Astrocyte (in vitro differentiated cells and primary cell): Measurements from ENCODE around the gene CD28. TPM values are rescaled to one million over a fixed set of nuclear protein-coding genes. Genes with fewer than 3 reads are reported as not detected.

Experiments
- DNase-seq: peaks from one replicate; pipeline ENCODE4 v3.0.0-alpha.2; 2010; ENCODE audit warnings: low read depth
- FAIRE-seq: peaks from 2 replicates; lab custom pipeline; 2011; peaks lifted over from hg19 to GRCh38; lab: Jason Lieb, UNC
- H2AFZ ChIP-seq: 2 replicates; pipeline ENCODE4 v1.6.0; 2012; ENCODE audit warnings: low read depth, low read length, inconsistent platforms
- H3K27ac ChIP-seq: 2 replicates; pipeline ENCODE4 v1.5.1; 2011; ENCODE audit warnings: low read depth, low read length, inconsistent platforms
- H3K27me3 ChIP-seq: 2 replicates; pipeline ENCODE4 v1.6.0; 2011; ENCODE audit warnings: low read length, inconsistent platforms; ENCODE audit not compliant: insufficient read depth
- H3K36me3 ChIP-seq: 2 replicates; pipeline ENCODE4 v1.5.1; 2011; ENCODE audit warnings: low read length, inconsistent platforms; ENCODE audit not compliant: insufficient read depth
- H3K4me1 ChIP-seq: 2 replicates; pipeline ENCODE4 v1.5.1; 2011; ENCODE audit warnings: low read length, inconsistent platforms; ENCODE audit not compliant: insufficient read depth
- H3K4me2 ChIP-seq: 2 replicates; pipeline ENCODE4 v1.6.0; 2012; ENCODE audit warnings: low read length, inconsistent platforms
- H3K4me3 ChIP-seq: 2 replicates; pipeline ENCODE4 v1.5.1; 2011; ENCODE audit warnings: low read depth, mild to moderate bottlenecking, low read length, inconsistent platforms; ENCODE audit not compliant: insufficient read depth
- H3K79me2 ChIP-seq: 2 replicates; pipeline ENCODE4 v1.6.0; 2012; ENCODE audit warnings: mild to moderate bottlenecking, low read length, inconsistent platforms; ENCODE audit not compliant: insufficient read depth
- H3K9ac ChIP-seq: 2 replicates; pipeline ENCODE4 v1.6.0; 2012; ENCODE audit warnings: mild to moderate bottlenecking, low read length, inconsistent platforms
- H3K9me3 ChIP-seq: 2 replicates; pipeline ENCODE4 v1.5.1; 2012; ENCODE audit warnings: low read depth, mild to moderate bottlenecking, low read length, inconsistent platforms; ENCODE audit not compliant: insufficient read depth
- H4K20me1 ChIP-seq: 2 replicates; pipeline ENCODE4 v1.6.0; 2012; ENCODE audit warnings: low read length, inconsistent platforms; ENCODE audit not compliant: insufficient read depth
- H3K27ac Mint-ChIP-seq: one replicate; pipeline ENCODE4 v1.8.0; 2021; ENCODE audit warnings: mild to moderate bottlenecking, mixed read lengths; ENCODE audit not compliant: unreplicated experiment
- H3K27me3 Mint-ChIP-seq: one replicate; pipeline ENCODE4 v1.8.0; 2021; ENCODE audit warnings: low read depth, mixed read lengths; ENCODE audit not compliant: unreplicated experiment
- H3K36me3 Mint-ChIP-seq: one replicate; pipeline ENCODE4 v1.8.0; 2021; ENCODE audit warnings: low read depth, mixed read lengths; ENCODE audit not compliant: unreplicated experiment
- H3K4me1 Mint-ChIP-seq: one replicate; pipeline ENCODE4 v1.8.0; 2021; ENCODE audit warnings: low read depth, mixed read lengths; ENCODE audit not compliant: unreplicated experiment
- H3K4me3 Mint-ChIP-seq: one replicate; pipeline ENCODE4 v1.8.0; 2021; ENCODE audit warnings: mild to moderate bottlenecking, moderate library complexity, mixed read lengths; ENCODE audit not compliant: unreplicated experiment
- H3K9me3 Mint-ChIP-seq: one replicate; pipeline ENCODE4 v1.8.0; 2021; ENCODE audit warnings: mild to moderate bottlenecking, mixed read lengths; ENCODE audit not compliant: unreplicated experiment
- CTCF ChIP-seq: IDR thresholded peaks from 2 replicates; pipeline ENCODE4 v1.5.1; 2011; ENCODE audit warnings: low read depth, mild to moderate bottlenecking, inconsistent platforms, low read length, moderate library complexity; ENCODE audit not compliant: insufficient read depth
- EZH2 ChIP-seq: IDR thresholded peaks from 2 replicates; pipeline ENCODE4 v1.6.1; 2012; ENCODE audit warnings: mild to moderate bottlenecking, low read length, inconsistent platforms; ENCODE audit not compliant: insufficient read depth
- total RNA-seq: library from RNA; stranded (reverse); gene quantifications from 2 replicates; pipeline ENCODE4 v1.2.1, GENCODE V29; 2021

The CD28 gene
- total RNA-seq, 1 donor from 2014 or later = not detected

DNA sequence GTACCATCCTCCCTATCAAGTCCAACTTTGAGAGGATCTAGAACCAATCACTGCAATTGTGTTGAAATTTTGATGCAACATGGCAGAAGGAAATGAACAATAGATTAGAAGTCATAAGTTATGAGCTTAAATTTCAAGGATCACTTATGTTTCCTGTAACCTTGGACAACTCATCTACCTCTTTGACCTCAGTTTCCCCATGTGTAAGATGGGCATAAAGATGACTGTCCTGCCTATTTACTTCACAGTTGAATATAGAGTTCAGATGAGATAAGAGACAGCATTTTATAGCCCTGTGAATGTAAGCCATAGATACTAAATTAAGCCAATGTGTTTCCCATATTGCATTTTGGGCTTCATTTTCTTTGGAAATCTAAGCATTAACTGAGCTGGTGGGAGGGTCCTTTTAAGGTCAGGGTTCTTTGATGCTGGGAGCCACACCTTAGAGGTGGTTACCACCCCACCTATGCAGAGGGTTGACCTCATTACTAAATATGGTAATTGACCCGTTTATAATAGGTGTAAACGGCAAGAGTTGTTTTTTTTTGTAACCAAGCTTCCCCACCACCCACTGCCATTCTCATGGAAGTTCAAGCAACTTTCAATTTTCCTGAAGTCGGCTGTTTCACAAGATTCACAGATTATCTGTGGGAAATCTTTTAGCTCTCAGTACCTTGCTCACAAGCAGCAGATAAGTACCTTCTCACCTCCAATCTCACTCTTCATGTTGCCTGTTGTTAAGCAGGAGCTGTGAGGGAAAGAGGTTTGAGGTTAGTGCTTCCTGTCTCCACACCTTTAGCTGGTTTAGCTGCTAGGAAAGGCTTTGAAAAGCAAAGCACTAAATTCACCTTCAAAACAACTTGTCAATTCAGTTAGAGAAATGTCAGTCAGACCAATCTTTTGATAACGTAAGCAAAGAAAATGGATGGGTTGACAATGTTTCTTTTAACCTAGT lies 13.3 kb downstream of the CD28 start:
- Histone ChIP-seq H3K4me2 (no peak overlapping the region), H3K27ac (no peak overlapping the region), H3K9ac (no peak overlapping the region), H3K79me2 (no peaks in the 10 kb centered on the region), H3K27me3 (no peaks in the 10 kb centered on the region), H4K20me1 (no peaks in the 10 kb centered on the region), H3K36me3 (no peaks in the 10 kb centered on the region), H3K4me3 (no peak overlapping the region), H2AFZ (no peak overlapping the region), H3K9me3 (no peaks in the 10 kb centered on the region), H3K4me1 (peaks cover 4% of the 10 kb centered on the region)
- Mint-ChIP-seq H3K27me3 (peaks cover 6% of the 10 kb centered on the region), H3K27ac (no peak overlapping the region), H3K9me3 (no peaks in the 10 kb centered on the region), H3K4me3 (no peak overlapping the region), H3K4me1 (peaks cover 2% of the 10 kb centered on the region), H3K36me3 (no peaks in the 10 kb centered on the region)
- FAIRE-seq = no peak
- no peak for DNase-seq
- TF ChIP-seq EZH2 (no peak), CTCF (no peak)

- no peak overlapping the region for H3K9ac ChIP-seq
- Mint-ChIP-seq H3K4me1 (peaks cover 2% of the 10 kb centered on the region), H3K9me3 (no peaks in the 10 kb centered on the region), H3K27me3 (peaks cover 6% of the 10 kb centered on the region), H3K27ac (no peak overlapping the region), H3K36me3 (no peaks in the 10 kb centered on the region), H3K4me3 (no peak overlapping the region)
- no peak for TF ChIP-seq EZH2
- no peak for TF ChIP-seq CTCF
- peaks cover 4% of the 10 kb centered on the region for H3K4me1 ChIP-seq
- no peaks in the 10 kb centered on the region for H3K27me3 ChIP-seq
- no peak overlapping the region for H3K27ac ChIP-seq
- FAIRE-seq (peak; percentile 39), DNase-seq (no peak)
- no peak overlapping the region for H3K4me2 ChIP-seq
- H3K79me2 ChIP-seq = no peaks in the 10 kb centered on the region
- H2AFZ ChIP-seq = no peak overlapping the region
- no peaks in the 10 kb centered on the region for H4K20me1 ChIP-seq
- no peaks in the 10 kb centered on the region for H3K36me3 ChIP-seq
- H3K4me3 ChIP-seq = no peak overlapping the region
- H3K9me3 ChIP-seq = no peaks in the 10 kb centered on the region
Measured at GRCh38 chr2:203720915-203721672, 14.7 kb downstream of the CD28 start.
